Caco-2 (cell line): ENCODE results near the gene GFRA1. TPM values are rescaled to one million over a fixed set of nuclear protein-coding genes. Genes with fewer than 3 reads are reported as not detected.

Experiments
- BruUV-seq: library from RNA; stranded (reverse); fragments of 400-500 nt; replicated peaks from 2 replicates; lab custom pipeline; 2021; lab: Mats Ljungman, UMichigan
- CTCF ChIA-PET: fragments of 300-600 bp; sonication (Branson Sonifier 250); formaldehyde crosslinking; loops from one replicate; lab custom pipeline; 2022; ENCODE audit warnings: antibody characterized with exemption; lab: Charles Lee
- POLR2A ChIA-PET: fragments of 300-600 bp; sonication (Branson Sonifier 250); formaldehyde crosslinking; loops from one replicate; lab custom pipeline; 2022; ENCODE audit warnings: antibody characterized with exemption; lab: Charles Lee
- DNase-seq, 2 experiments: peaks; one replicate each; pipeline versions ENCODE4 v3.0.0 to v3.0.0-alpha.2; 2020 to 2022
- H3K27me3 ChIP-seq: replicated peaks from 2 replicates; pipeline ENCODE4 v1.6.0; 2011; ENCODE audit warnings: low read length; ENCODE audit not compliant: control insufficient read depth, insufficient read depth
- H3K36me3 ChIP-seq: 2 replicates; pipeline ENCODE4 v1.5.1; 2011; ENCODE audit warnings: low read length; ENCODE audit not compliant: control insufficient read depth, insufficient read depth
- H3K4me1 ChIP-seq: fragments of 250-450 bp; sonication (Bioruptor Pico); 2 replicates; pipeline ENCODE4 v1.5.1; 2020; ENCODE audit warnings: mild to moderate bottlenecking
- H3K4me3 ChIP-seq: 2 replicates; pipeline ENCODE4 v1.5.1; 2011; ENCODE audit warnings: low read depth, mild to moderate bottlenecking, control low read depth, low read length
- H3K9me3 ChIP-seq: fragments of 250-450 bp; sonication (Bioruptor Pico); 2 replicates; pipeline ENCODE4 v1.5.1; 2020; ENCODE audit warnings: mild to moderate bottlenecking, moderate library complexity
- H3K27ac Mint-ChIP-seq: one replicate; pipeline ENCODE4 v1.8.0; 2022; ENCODE audit warnings: mixed read lengths; ENCODE audit not compliant: unreplicated experiment
- H3K27me3 Mint-ChIP-seq: one replicate; pipeline ENCODE4 v1.8.0; 2022; ENCODE audit warnings: mixed read lengths; ENCODE audit not compliant: insufficient read depth, unreplicated experiment
- H3K36me3 Mint-ChIP-seq: one replicate; pipeline ENCODE4 v1.8.0; 2022; ENCODE audit warnings: mild to moderate bottlenecking, mixed read lengths; ENCODE audit not compliant: insufficient read depth, unreplicated experiment
- H3K4me1 Mint-ChIP-seq: one replicate; pipeline ENCODE4 v1.8.0; 2022; ENCODE audit warnings: low read depth, mixed read lengths; ENCODE audit not compliant: unreplicated experiment
- H3K4me3 Mint-ChIP-seq: one replicate; pipeline ENCODE4 v1.8.0; 2022; ENCODE audit warnings: mild to moderate bottlenecking, moderate library complexity, mixed read lengths; ENCODE audit not compliant: unreplicated experiment
- H3K9me3 Mint-ChIP-seq: one replicate; pipeline ENCODE4 v1.8.0; 2022; ENCODE audit warnings: mixed read lengths; ENCODE audit not compliant: unreplicated experiment
- CTCF ChIP-seq, 2 experiments: fragments of 200-600 bp in 1 of 2; IDR thresholded peaks; 1 replicate in 1 of 2; 2 replicates in 1 of 2; pipeline versions ENCODE4 v1.5.1 to v1.8.0; 2011 to 2022; ENCODE audit warnings: antibody characterized with exemption in 1 of 2, control low read depth in 1 of 2, inconsistent platforms in 1 of 2, low read depth in 1 of 2, low read length in 1 of 2, mild to moderate bottlenecking in 1 of 2, moderate library complexity in 1 of 2; ENCODE audit not compliant: insufficient read depth in 1 of 2, severe bottlenecking in 1 of 2, unreplicated experiment in 1 of 2
- intact Hi-C: fragments of 100-400 bp; cut with micrococcal nuclease; formaldehyde crosslinking; loops from one replicate; pipeline ENCODE4 v1.10.0; 2022; ENCODE audit not compliant: unreplicated experiment
- total RNA-seq: library from RNA; stranded (reverse); gene quantifications from 2 replicates; pipeline ENCODE4 v1.2.3, GENCODE V29; 2022

GFRA1 gene
- total RNA-seq, 1 experiment from 2014 or later = not detected

GRCh38 chr10:116098411-116099022, 174.5 kb downstream of the GFRA1 start:
- no peaks in the 10 kb centered on the region for H3K4me1 ChIP-seq
- H3K36me3 Mint-ChIP-seq = no peaks in the 10 kb centered on the region
- no peaks in the 10 kb centered on the region for H3K27me3 ChIP-seq
- no peaks in the 10 kb centered on the region for H3K9me3 ChIP-seq
- no peak for DNase-seq
- no peak overlapping the region for H3K4me3 ChIP-seq
- POLR2A ChIA-PET = no interaction called here
- no peaks in the 10 kb centered on the region for H3K27me3 Mint-ChIP-seq
- H3K9me3 Mint-ChIP-seq = no peaks in the 10 kb centered on the region
- no peak overlapping the region for H3K4me3 Mint-ChIP-seq
- no TSS peak for BruUV-seq
- TF ChIP-seq CTCF (IDR thresholded peaks at IDR 0.05; ENCODE audit: insufficient read depth in 1 of 2, low read depth in 1 of 2, low read length in 1 of 2, severe bottlenecking in 1 of 2, unreplicated experiment in 1 of 2) = no peak
- H3K4me1 Mint-ChIP-seq = no peaks in the 10 kb centered on the region
- intact Hi-C loops = no loop called here
- H3K36me3 ChIP-seq = no peaks in the 10 kb centered on the region
- CTCF ChIA-PET = no interaction called here
- H3K27ac Mint-ChIP-seq = no peak overlapping the region

DNA sequence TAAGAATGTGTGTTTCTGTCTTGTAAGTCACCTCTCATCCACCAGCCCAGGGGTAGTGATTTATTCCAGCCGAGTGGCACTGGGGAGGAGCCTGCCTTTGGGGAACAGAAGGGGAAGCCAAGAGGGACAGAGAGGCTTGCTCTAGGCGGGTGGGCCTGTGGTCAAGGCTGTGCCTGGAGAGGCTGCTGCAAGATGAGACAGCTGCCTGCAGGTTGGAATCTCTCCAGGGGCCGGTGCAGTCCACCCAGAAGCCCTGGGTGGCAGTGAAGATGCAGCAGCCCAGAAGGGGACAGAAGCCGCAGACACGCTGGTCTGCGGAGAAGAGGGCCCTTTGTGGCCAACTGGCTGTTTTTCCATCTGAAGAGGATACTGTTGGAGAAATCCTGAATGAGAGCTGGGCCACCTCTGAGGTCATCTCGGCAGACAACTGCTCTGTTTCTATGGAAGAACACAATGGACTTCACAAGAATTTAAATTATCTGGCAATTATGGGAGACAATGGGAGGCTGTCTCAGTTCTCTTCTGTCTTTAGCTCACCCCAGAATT, 175.7 kb downstream of the GFRA1 start:
- BruUV-seq = no TSS peak
- H3K36me3 ChIP-seq = no peaks in the 10 kb centered on the region
- CTCF ChIA-PET = no interaction called here
- no peak overlapping the region for H3K4me3 ChIP-seq
- intact Hi-C loops = no loop called here
- H3K9me3 Mint-ChIP-seq = no peaks in the 10 kb centered on the region
- POLR2A ChIA-PET = no interaction called here
- DNase-seq = no peak
- H3K4me1 Mint-ChIP-seq = no peaks in the 10 kb centered on the region
- H3K27ac Mint-ChIP-seq = no peak overlapping the region
- H3K27me3 Mint-ChIP-seq = no peaks in the 10 kb centered on the region
- no peaks in the 10 kb centered on the region for H3K4me1 ChIP-seq
- TF ChIP-seq CTCF (IDR thresholded peaks at IDR 0.05; ENCODE audit: insufficient read depth in 1 of 2, low read depth in 1 of 2, low read length in 1 of 2, severe bottlenecking in 1 of 2, unreplicated experiment in 1 of 2) = no peak
- H3K27me3 ChIP-seq = no peaks in the 10 kb centered on the region
- H3K4me3 Mint-ChIP-seq = no peak overlapping the region
- no peaks in the 10 kb centered on the region for H3K9me3 ChIP-seq
- no peaks in the 10 kb centered on the region for H3K36me3 Mint-ChIP-seq

DNA sequence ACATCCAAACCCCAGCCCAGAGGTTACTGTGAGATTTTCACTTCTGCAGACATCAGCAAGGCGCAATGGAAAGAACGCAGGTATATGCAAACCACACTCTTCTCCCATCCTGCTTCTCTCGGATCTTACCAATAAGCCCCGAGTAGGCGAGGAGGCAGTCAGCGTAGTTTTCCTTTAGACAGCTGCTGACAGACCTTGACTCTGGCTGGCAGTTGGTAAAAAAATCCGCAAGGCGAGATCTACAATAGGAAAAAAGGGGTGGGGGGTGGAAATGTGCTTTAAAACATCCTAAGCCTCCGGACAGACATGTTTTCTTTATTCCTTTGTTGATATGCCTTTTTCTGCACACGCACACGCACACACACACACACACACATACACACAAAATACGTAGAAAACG, 176.5 kb downstream of the GFRA1 start:
- BruUV-seq = no TSS peak
- no peaks in the 10 kb centered on the region for H3K36me3 Mint-ChIP-seq
- Histone ChIP-seq H3K9me3 (no peaks in the 10 kb centered on the region), H3K4me1 (no peaks in the 10 kb centered on the region), H3K4me3 (no peak overlapping the region), H3K36me3 (no peaks in the 10 kb centered on the region), H3K27me3 (no peaks in the 10 kb centered on the region)
- TF ChIP-seq CTCF (IDR thresholded peaks at IDR 0.05; ENCODE audit: insufficient read depth in 1 of 2, low read depth in 1 of 2, low read length in 1 of 2, severe bottlenecking in 1 of 2, unreplicated experiment in 1 of 2) = no peak
- no peaks in the 10 kb centered on the region for H3K27me3 Mint-ChIP-seq
- intact Hi-C loops = no loop called here
- H3K27ac Mint-ChIP-seq = no peak overlapping the region
- H3K4me1 Mint-ChIP-seq = no peaks in the 10 kb centered on the region
- ChIA-PET POLR2A (no interaction called here), CTCF (no interaction called here)
- H3K9me3 Mint-ChIP-seq = no peaks in the 10 kb centered on the region
- DNase-seq = no peak
- no peak overlapping the region for H3K4me3 Mint-ChIP-seq
